ENCODE data around the gene SNAPC3.
"Not testable (repeated sequence)": the region's sequence is repeated elsewhere in the genome, so short reads cannot be mapped to it uniquely, and the experiment has no call there.

Gene SNAPC3

GRCh38 chr9:15442264-15442663 lies 19.6 kb downstream of the SNAPC3 start:
- not testable (repeated sequence) for H3K27ac Mint-ChIP-seq, ATAC-seq, H3K9me3 Mint-ChIP-seq, H3K4me3 Mint-ChIP-seq, H3K27me3 Mint-ChIP-seq
- peaks cover 66% of the 10 kb centered on the region for H3K36me3 Mint-ChIP-seq
- H3K4me1 Mint-ChIP-seq = peaks cover 14% of the 10 kb centered on the region

- H3K4me1 Mint-ChIP-seq = no peaks in the 10 kb centered on the region
- H3K9me3 Mint-ChIP-seq = no peaks in the 10 kb centered on the region
- no peak overlapping the region for H3K27ac Mint-ChIP-seq
- no peak overlapping the region for H3K4me3 Mint-ChIP-seq
- peaks cover 60% of the 10 kb centered on the region for H3K36me3 Mint-ChIP-seq
- no peaks in the 10 kb centered on the region for H3K27me3 Mint-ChIP-seq
- ATAC-seq = no peak
Observed at GRCh38 chr9:15444141-15444540, 21.5 kb downstream of the SNAPC3 start.

GRCh38 chr9:15453956-15454355 lies 31.3 kb downstream of the SNAPC3 start:
- peaks cover 28% of the 10 kb centered on the region for H3K36me3 Mint-ChIP-seq
- H3K27ac Mint-ChIP-seq = peak overlapping the region; percentile 51
- H3K9me3 Mint-ChIP-seq = no peaks in the 10 kb centered on the region
- no peaks in the 10 kb centered on the region for H3K27me3 Mint-ChIP-seq
- ATAC-seq = no peak
- no peaks in the 10 kb centered on the region for H3K4me1 Mint-ChIP-seq
- no peak overlapping the region for H3K4me3 Mint-ChIP-seq

- ATAC-seq = no peak
- Mint-ChIP-seq H3K4me1 (no peaks in the 10 kb centered on the region), H3K9me3 (no peaks in the 10 kb centered on the region), H3K27ac (no peak overlapping the region), H3K36me3 (peaks cover 21% of the 10 kb centered on the region), H3K4me3 (no peak overlapping the region), H3K27me3 (no peaks in the 10 kb centered on the region)
Observed at GRCh38 chr9:15461056-15461455, 38.4 kb downstream of the SNAPC3 start.

- no peak for ATAC-seq
- H3K36me3 Mint-ChIP-seq = peaks cover 24% of the 10 kb centered on the region
- no peaks in the 10 kb centered on the region for H3K4me1 Mint-ChIP-seq
- H3K4me3 Mint-ChIP-seq = no peak overlapping the region
- H3K9me3 Mint-ChIP-seq = no peaks in the 10 kb centered on the region
- H3K27me3 Mint-ChIP-seq = no peaks in the 10 kb centered on the region
- no peak overlapping the region for H3K27ac Mint-ChIP-seq
Observed at GRCh38 chr9:15461601-15462000, 38.9 kb downstream of the SNAPC3 start.

- Mint-ChIP-seq H3K36me3 (peaks cover 33% of the 10 kb centered on the region), H3K4me3 (no peak overlapping the region), H3K9me3 (no peaks in the 10 kb centered on the region), H3K27ac (no peak overlapping the region), H3K4me1 (no peaks in the 10 kb centered on the region), H3K27me3 (no peaks in the 10 kb centered on the region)
- no peak for ATAC-seq
Observed at GRCh38 chr9:15468145-15468544, 45.5 kb downstream of the SNAPC3 start.

- H3K27me3 Mint-ChIP-seq = no peaks in the 10 kb centered on the region
- H3K4me1 Mint-ChIP-seq = no peaks in the 10 kb centered on the region
- H3K27ac Mint-ChIP-seq = peak overlapping the region; percentile 44
- H3K4me3 Mint-ChIP-seq = no peak overlapping the region
- no peaks in the 10 kb centered on the region for H3K9me3 Mint-ChIP-seq
- no peak for ATAC-seq
- peaks cover 39% of the 10 kb centered on the region for H3K36me3 Mint-ChIP-seq
Observed at GRCh38 chr9:15469406-15469805, 46.7 kb downstream of the SNAPC3 start.

GRCh38 chr9:15469862-15470261 lies 47.2 kb downstream of the SNAPC3 start:
- Mint-ChIP-seq H3K27ac (peak overlapping the region; percentile 44), H3K4me1 (no peaks in the 10 kb centered on the region), H3K9me3 (no peaks in the 10 kb centered on the region), H3K36me3 (peaks cover 39% of the 10 kb centered on the region), H3K4me3 (no peak overlapping the region), H3K27me3 (no peaks in the 10 kb centered on the region)
- ATAC-seq = no peak

GRCh38 chr9:15475923-15476536 lies 53.4 kb downstream of the SNAPC3 start:
- Mint-ChIP-seq H3K9me3 (no peaks in the 10 kb centered on the region), H3K27me3 (no peaks in the 10 kb centered on the region), H3K36me3 (peaks cover 29% of the 10 kb centered on the region), H3K27ac (no peak overlapping the region), H3K4me1 (no peaks in the 10 kb centered on the region), H3K4me3 (no peak overlapping the region)
- no peak for ATAC-seq

GRCh38 chr9:15480028-15480427 lies 57.4 kb downstream of the SNAPC3 start:
- H3K4me1 Mint-ChIP-seq = peaks cover 21% of the 10 kb centered on the region
- no peak overlapping the region for H3K4me3 Mint-ChIP-seq
- no peaks in the 10 kb centered on the region for H3K9me3 Mint-ChIP-seq
- no peaks in the 10 kb centered on the region for H3K27me3 Mint-ChIP-seq
- H3K27ac Mint-ChIP-seq = peak overlapping the region; percentile 8
- no peak for ATAC-seq
- H3K36me3 Mint-ChIP-seq = peaks cover 35% of the 10 kb centered on the region

- Mint-ChIP-seq H3K4me1 (peaks cover 27% of the 10 kb centered on the region), H3K36me3 (peaks cover 31% of the 10 kb centered on the region), H3K4me3 (no peak overlapping the region), H3K27ac (peak overlapping the region; percentile 2), H3K27me3 (no peaks in the 10 kb centered on the region), H3K9me3 (no peaks in the 10 kb centered on the region)
- no peak for ATAC-seq
Observed at GRCh38 chr9:15482146-15482545, 59.5 kb downstream of the SNAPC3 start.

GRCh38 chr9:15484802-15485201 lies 62.1 kb downstream of the SNAPC3 start:
- H3K27ac Mint-ChIP-seq = peak overlapping the region; percentile 36
- peaks cover 38% of the 10 kb centered on the region for H3K36me3 Mint-ChIP-seq
- peak; percentile 62 for ATAC-seq
- peaks cover 27% of the 10 kb centered on the region for H3K4me1 Mint-ChIP-seq
- H3K4me3 Mint-ChIP-seq = no peak overlapping the region
- no peaks in the 10 kb centered on the region for H3K9me3 Mint-ChIP-seq
- H3K27me3 Mint-ChIP-seq = no peaks in the 10 kb centered on the region

GRCh38 chr9:15485836-15486666 lies 63.4 kb downstream of the SNAPC3 start:
- Mint-ChIP-seq H3K36me3 (peaks cover 32% of the 10 kb centered on the region), H3K27ac (peak overlapping the region; percentile 36)

GRCh38 chr9:15491950-15492349 lies 69.3 kb downstream of the SNAPC3 start:
- Mint-ChIP-seq H3K27ac (no peak overlapping the region), H3K9me3 (peaks cover 9% of the 10 kb centered on the region), H3K27me3 (no peaks in the 10 kb centered on the region), H3K36me3 (peaks cover 38% of the 10 kb centered on the region), H3K4me1 (peaks cover 26% of the 10 kb centered on the region), H3K4me3 (no peak overlapping the region)
- ATAC-seq = no peak

More at GRCh38 chr9:15485836-15486666, 63.4 kb downstream of the SNAPC3 start:
- Mint-ChIP-seq H3K4me1 (peaks cover 27% of the 10 kb centered on the region), H3K9me3 (no peaks in the 10 kb centered on the region), H3K4me3 (no peak overlapping the region), H3K27me3 (no peaks in the 10 kb centered on the region)
- ATAC-seq = no peak

- Mint-ChIP-seq H3K27me3 (no peaks in the 10 kb centered on the region), H3K36me3 (peaks cover 38% of the 10 kb centered on the region), H3K9me3 (peaks cover 9% of the 10 kb centered on the region), H3K4me3 (no peak overlapping the region), H3K27ac (no peak overlapping the region), H3K4me1 (peaks cover 26% of the 10 kb centered on the region)
- no peak for ATAC-seq
Observed at GRCh38 chr9:15492485-15493150, 69.9 kb downstream of the SNAPC3 start.
